Adipocyte (in vitro differentiated cells): Measurements from ENCODE around the gene TEX19.
"Not testable (repeated sequence)": the region's sequence is repeated elsewhere in the genome, so short reads cannot be mapped to it uniquely, and the experiment has no call there.

ENCODE experiments used
- DNase-seq: peaks from one replicate; pipeline ENCODE4 v3.0.0-alpha.2; 2015; ENCODE audit warnings: low read depth
- H3K27me3 ChIP-seq: replicated peaks from 2 replicates; pipeline ENCODE4 v1.7.0; 2013; ENCODE audit warnings: mild to moderate bottlenecking, low read length, moderate library complexity; ENCODE audit not compliant: control insufficient read depth, insufficient read depth
- H3K36me3 ChIP-seq: 2 replicates; pipeline ENCODE4 v1.7.0; 2013; ENCODE audit warnings: low read length, mild to moderate bottlenecking, moderate library complexity; ENCODE audit not compliant: control insufficient read depth, insufficient read depth, severe bottlenecking
- H3K4me1 ChIP-seq: 2 replicates; pipeline ENCODE4 v1.7.0; 2013; ENCODE audit warnings: mild to moderate bottlenecking, low read length, moderate library complexity; ENCODE audit not compliant: control insufficient read depth, insufficient read depth
- H3K4me3 ChIP-seq: 2 replicates; pipeline ENCODE4 v1.7.0; 2013; ENCODE audit warnings: mild to moderate bottlenecking, low read length, moderate library complexity
- H3K9ac ChIP-seq: 2 replicates; pipeline ENCODE4 v1.7.0; 2013; ENCODE audit warnings: mild to moderate bottlenecking, low read length, moderate library complexity
- H3K9me3 ChIP-seq: 2 replicates; pipeline ENCODE4 v1.7.0; 2013; ENCODE audit warnings: mild to moderate bottlenecking, low read length, moderate library complexity; ENCODE audit not compliant: control insufficient read depth

TEX19 gene

DNA sequence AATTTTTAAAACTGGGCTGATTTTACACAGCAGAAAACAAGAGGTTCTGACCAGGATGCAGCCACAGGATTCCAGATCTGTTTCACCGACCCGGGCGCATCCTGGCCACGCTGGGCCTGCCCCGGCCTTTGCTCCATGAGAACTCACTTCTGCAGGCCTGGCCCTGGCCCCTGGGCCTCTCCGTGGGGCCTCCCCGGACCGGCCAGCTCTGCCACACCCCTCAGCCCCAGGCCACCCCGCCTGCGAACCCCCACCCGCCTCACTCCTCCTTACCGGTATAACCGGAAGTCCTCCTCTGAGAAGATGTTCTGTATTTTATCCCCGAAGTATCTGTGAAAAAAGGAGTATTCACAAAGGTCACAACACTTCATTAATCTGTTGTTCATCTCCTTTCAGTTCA is 46.0 kb downstream of the TEX19 start:
- Histone ChIP-seq H3K4me3 (no peak overlapping the region), H3K36me3 (peaks cover 9% of the 10 kb centered on the region), H3K9ac (no peak overlapping the region), H3K9me3 (no peaks in the 10 kb centered on the region), H3K4me1 (peaks cover 3% of the 10 kb centered on the region), H3K27me3 (no peaks in the 10 kb centered on the region)
- no peak for DNase-seq

DNA sequence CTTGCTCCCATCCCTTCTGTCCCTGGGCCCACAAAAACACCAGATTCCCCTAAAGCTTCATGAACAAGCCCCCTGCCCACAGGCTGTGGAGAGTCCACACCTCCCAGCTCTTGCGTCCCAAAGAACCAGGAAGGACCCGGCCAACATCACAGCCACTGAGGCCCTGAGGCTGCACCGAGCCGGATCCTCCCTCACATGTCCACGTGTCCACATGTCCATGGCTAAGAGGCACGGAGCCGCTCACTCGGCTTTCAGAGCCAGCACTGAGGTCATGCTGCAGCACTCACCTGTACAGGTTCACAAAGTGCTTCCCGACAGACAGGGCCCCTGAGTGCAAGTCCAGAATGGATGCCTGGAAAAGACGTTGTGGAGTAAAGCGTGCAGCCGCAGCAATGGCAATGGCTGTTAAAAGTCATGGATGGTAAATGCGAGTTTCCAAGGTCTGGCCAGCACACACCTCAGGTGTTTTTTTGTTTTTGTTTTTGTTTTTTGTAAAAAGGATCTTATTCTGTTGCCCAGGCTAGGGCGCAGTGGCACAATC is 47.2 kb downstream of the TEX19 start:
- Histone ChIP-seq H3K9me3 (no peaks in the 10 kb centered on the region), H3K4me3 (no peak overlapping the region), H3K4me1 (no peaks in the 10 kb centered on the region), H3K36me3 (peaks cover 9% of the 10 kb centered on the region), H3K9ac (no peak overlapping the region), H3K27me3 (no peaks in the 10 kb centered on the region)
- DNase-seq, result no peak

DNA sequence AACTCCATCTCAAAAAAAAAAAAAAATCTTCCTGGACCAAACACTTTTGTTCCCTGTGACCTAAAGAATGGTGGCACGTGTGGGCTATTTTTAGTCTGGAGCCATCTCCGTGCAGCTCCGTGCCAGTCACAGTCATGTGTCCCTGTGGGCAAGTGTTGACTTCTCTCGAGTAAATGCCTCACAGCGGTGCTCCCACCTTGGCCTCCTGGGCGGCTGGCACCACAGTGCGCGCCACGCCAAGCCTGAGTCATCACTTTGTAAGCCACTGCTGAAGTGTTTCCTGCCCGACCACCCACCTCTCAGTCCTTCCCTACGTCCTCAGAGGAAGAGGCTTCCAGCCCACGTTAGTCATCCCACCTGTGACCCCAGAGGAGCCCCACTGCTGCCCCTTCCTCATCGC is 48.2 kb downstream of the TEX19 start:
- Histone ChIP-seq H3K9ac (no peak overlapping the region), H3K27me3 (no peaks in the 10 kb centered on the region), H3K9me3 (no peaks in the 10 kb centered on the region), H3K4me3 (no peak overlapping the region), H3K36me3 (peaks cover 9% of the 10 kb centered on the region), H3K4me1 (no peaks in the 10 kb centered on the region)
- DNase-seq, result no peak

DNA sequence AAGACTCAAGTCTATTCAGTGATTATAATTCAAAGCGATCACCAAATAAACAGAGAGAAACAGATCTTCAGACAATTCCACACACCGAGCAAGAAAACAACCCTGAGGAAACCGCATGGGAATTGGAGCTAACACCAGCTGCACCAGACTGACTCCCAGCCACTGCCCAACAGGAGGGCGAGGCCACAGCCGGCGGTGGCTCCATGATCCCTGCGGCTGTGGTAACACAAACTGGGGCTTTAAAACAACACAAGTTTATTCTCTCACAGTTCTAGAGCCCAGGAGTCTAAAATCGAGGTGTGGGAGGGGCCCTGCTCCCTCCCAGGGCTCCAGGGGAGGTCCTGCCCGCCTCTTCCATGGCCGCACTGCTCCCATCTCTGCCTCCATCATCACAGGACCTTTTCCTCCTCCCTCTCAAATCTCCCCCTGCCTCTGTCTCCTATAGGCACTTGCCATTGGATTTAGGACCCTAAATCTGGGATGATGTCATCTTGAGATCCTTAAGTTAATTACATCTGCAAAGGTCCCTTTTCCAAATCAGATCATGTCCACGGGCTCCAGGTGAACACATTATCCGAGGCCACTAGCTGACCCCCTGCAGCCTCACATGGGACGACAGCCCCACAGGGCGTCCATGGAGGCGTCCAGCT is 49.4 kb downstream of the TEX19 start:
- H3K36me3 ChIP-seq, result peaks cover 9% of the 10 kb centered on the region
- no peak overlapping the region for H3K4me3 ChIP-seq
- no peak overlapping the region for H3K9ac ChIP-seq
- no peaks in the 10 kb centered on the region for H3K27me3 ChIP-seq
- no peaks in the 10 kb centered on the region for H3K4me1 ChIP-seq
- no peak for DNase-seq
- no peaks in the 10 kb centered on the region for H3K9me3 ChIP-seq

- Histone ChIP-seq H3K9me3 (no peaks in the 10 kb centered on the region), H3K4me1 (no peaks in the 10 kb centered on the region), H3K4me3 (no peak overlapping the region), H3K27me3 (no peaks in the 10 kb centered on the region), H3K9ac (no peak overlapping the region), H3K36me3 (peaks cover 4% of the 10 kb centered on the region)
- DNase-seq, result no peak
Measured at GRCh38 chr17:82408938-82409318, 49.9 kb downstream of the TEX19 start.

DNA sequence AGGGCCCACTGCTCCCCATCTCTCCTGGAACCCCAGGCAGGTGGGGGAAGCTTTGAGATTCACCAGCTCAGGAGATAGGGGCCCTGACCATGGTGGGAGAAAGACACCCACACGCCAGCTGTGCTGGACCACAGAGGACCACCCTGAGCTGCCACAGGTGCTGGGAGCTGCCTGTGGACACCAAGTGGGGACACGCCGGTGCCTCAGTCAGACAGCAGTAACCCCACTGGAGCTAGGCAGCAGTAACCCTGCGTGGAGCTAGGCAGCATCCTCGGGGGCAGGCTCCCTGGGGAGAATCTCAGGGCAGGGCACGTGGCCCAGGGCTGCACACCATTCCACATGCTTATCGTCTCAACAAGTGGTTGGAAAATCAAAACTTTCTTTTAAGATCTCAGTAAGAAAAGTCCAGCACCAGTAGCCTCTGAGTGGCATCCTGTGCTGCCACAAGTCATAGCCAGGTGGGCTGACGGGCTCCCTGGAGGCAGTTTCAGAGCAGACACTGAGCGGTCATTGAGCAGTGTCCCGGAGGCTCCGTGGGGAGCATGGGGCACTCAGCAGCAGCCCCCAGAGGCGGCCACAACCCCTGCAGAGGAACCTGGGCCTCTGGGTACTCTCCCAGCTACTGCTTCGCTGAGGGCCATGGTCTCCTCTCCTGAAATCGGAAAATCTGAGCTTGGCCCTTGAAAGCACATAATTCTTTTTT is 51.1 kb downstream of the TEX19 start:
- DNase-seq, result no peak
- no peaks in the 10 kb centered on the region for H3K27me3 ChIP-seq
- no peak overlapping the region for H3K4me3 ChIP-seq
- peaks cover 4% of the 10 kb centered on the region for H3K4me1 ChIP-seq
- H3K36me3 ChIP-seq, result peaks cover 3% of the 10 kb centered on the region
- H3K9ac ChIP-seq, result no peak overlapping the region
- no peaks in the 10 kb centered on the region for H3K9me3 ChIP-seq

DNA sequence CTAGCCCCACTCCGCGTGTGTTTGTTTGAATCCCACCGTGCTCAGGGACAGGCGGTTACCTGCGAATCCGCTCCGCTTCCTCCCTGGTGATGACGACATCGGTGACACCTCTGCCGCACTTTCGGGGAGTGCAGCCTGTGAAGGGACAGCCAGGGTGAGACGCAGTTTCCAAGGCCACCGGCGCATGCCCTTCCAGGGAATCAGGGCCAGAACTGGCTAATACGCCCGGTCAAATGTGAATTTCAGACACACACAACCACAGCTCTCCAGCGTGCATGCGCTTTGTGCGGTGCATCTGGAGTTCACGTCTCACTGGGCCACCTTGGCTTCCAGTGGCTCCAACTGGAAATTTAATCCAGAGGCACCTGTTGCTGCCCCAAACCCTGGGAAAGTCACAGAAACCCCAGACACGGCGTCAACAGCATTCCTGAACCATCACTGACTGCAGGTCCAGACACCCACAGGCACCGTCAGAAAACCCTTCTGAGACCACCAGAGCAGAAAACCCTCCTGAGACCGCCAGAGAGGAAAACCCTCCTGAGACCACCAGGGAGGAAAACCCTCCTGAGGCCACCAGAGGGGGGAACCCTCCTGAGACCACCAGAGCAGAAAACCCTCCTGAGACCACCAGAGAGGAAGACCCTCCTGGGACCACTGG is 52.5 kb downstream of the TEX19 start:
- no peak for DNase-seq
- Histone ChIP-seq H3K9ac (no peak overlapping the region), H3K4me3 (no peak overlapping the region), H3K27me3 (no peaks in the 10 kb centered on the region), H3K36me3 (peaks cover 3% of the 10 kb centered on the region), H3K4me1 (peaks cover 4% of the 10 kb centered on the region), H3K9me3 (no peaks in the 10 kb centered on the region)

DNA sequence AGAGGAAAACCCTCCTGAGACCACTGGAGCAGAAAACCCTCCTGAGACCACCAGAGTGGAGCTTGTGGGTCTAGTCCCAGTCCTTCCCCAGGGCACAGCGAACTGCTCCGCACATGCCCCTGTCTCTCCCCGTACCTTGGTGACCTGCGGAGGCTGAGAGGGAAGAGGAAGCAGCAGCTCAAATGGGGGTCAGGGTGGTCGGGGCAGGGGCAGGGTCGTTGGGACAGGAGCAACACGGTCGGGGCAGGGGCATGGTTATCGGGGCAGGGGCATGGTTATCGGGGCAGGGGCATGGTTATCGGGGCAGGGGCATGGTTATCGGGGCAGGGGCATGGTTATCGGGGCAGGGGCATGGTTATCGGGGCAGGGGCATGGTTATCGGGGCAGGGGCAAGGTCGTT is 53.0 kb downstream of the TEX19 start:
- H3K9ac ChIP-seq, H3K4me3 ChIP-seq, H3K4me1 ChIP-seq, H3K27me3 ChIP-seq, H3K36me3 ChIP-seq, H3K9me3 ChIP-seq, DNase-seq: not testable (repeated sequence)

DNA sequence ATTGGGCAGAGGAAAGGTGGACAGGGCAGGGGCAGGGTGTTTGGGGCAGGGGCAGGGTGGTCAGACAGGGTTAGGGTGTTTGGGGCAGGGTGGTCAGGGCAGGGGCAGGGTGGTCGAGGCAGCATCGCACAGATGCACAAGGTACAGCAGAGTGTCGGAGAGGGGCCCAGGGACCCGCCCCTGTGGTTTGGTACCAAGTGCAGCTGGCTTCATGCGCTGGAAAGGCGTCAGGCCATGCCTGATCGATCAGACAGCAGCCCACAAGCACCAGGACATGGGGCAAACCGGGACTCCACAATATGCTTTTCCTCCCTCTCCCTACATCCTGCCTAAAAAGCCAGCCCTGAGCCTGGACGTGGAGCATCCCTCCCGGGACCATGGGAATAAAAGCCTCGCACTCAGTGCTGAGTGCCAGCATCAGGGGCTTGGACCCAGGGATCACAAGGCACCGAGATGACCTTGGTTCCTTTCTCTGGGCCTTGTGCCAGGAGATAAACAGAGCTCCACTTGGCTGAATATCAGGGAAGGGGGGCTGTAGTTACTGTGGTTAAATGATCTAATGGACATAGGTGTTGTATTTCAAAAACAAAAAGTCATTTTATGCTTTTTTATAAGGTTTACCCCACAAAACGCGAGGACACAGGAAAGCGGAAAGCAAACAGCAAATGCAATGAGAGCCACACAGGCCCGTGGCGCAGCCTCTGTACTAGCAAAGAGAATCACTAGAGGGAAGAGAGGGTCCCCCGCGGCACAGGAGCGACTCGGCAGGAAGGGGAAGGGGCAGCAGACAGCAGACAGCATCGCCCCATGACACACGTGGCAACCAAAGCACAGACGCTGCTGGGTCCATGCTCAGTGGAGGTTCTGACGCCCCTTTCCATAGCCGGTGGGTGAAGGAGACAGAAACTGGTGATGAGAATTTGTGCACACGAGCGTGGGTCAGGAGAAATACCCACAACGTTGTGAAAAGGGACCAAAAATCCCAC is 53.8 kb downstream of the TEX19 start:
- no peak overlapping the region for H3K9ac ChIP-seq
- peaks cover 3% of the 10 kb centered on the region for H3K36me3 ChIP-seq
- no peak overlapping the region for H3K4me3 ChIP-seq
- H3K27me3 ChIP-seq, result no peaks in the 10 kb centered on the region
- H3K4me1 ChIP-seq, result peaks cover 8% of the 10 kb centered on the region
- no peaks in the 10 kb centered on the region for H3K9me3 ChIP-seq
- DNase-seq, result no peak
